Left ventricle myocardium inferior (tissue), 1 donor: ENCODE data around the gene CHRDL2. TPM values are rescaled to one million over a fixed set of nuclear protein-coding genes. Genes with fewer than 3 reads are reported as not detected.

ENCODE experiments used
- DNase-seq: peaks from one replicate; pipeline ENCODE4 v3.0.0-alpha.2; 2020
- H3K27ac ChIP-seq: fragments of 200-600 bp; replicated peaks from 2 replicates; pipeline ENCODE4 v1.8.0; 2021
- H3K27me3 ChIP-seq: fragments of 200-600 bp; 2 replicates; pipeline ENCODE4 v1.8.0; 2021; ENCODE audit warnings: low read depth
- H3K36me3 ChIP-seq: fragments of 200-600 bp; 2 replicates; pipeline ENCODE4 v1.8.0; 2021
- H3K4me1 ChIP-seq: fragments of 200-600 bp; 2 replicates; pipeline ENCODE4 v1.8.0; 2021
- H3K4me3 ChIP-seq: fragments of 200-600 bp; 2 replicates; pipeline ENCODE4 v1.8.0; 2021; ENCODE audit warnings: mild to moderate bottlenecking, moderate library complexity
- H3K9me3 ChIP-seq: fragments of 200-600 bp; replicated peaks from 2 replicates; pipeline ENCODE4 v1.8.0; 2021
- CTCF ChIP-seq: fragments of 200-600 bp; IDR thresholded peaks from 2 replicates; pipeline ENCODE4 v1.8.0; 2021; ENCODE audit warnings: antibody characterized with exemption, mild to moderate bottlenecking, borderline replicate concordance
- intact Hi-C: fragments of 100-400 bp; cut with micrococcal nuclease; formaldehyde crosslinking; loops from one replicate; pipeline ENCODE4 v1.11.0; 2022
- total RNA-seq: library from RNA; stranded (reverse); fragmentation: NEBNext Ultra II Directional; extraction: Animal tissue kit (Norgen Biotek cat#: 25700); gene quantifications from one replicate; pipeline ENCODE4 v1.2.1, GENCODE V29; 2021
- donor health status: DM: no; HTN: yes; CAD: no; lungs with severe emphysema.

The CHRDL2 gene
- total RNA-seq, 1 donor from 2014 or later = 6.5 TPM

- Histone ChIP-seq H3K9me3 (no peaks in the 10 kb centered on the region), H3K4me3 (peak within 1 kb of the TSS; percentile 87), H3K4me1 (peaks cover 40% of the 10 kb centered on the region), H3K36me3 (no peaks in the 10 kb centered on the region), H3K27ac (peak within 1 kb of the TSS; percentile 96), H3K27me3 (no peaks in the 10 kb centered on the region)
- no peak for TF ChIP-seq CTCF
- DNase-seq = peak; percentile 94
- intact Hi-C loops = no loop called here
Observed at GRCh38 chr11:74748211-74749126, 17.2 kb upstream of the CHRDL2 start, which contains the start of gene RNF169. TSS of gene RNF169 (plus strand) at chr11:74748849. CDS start at chr11:74748881, 32 bp downstream.

DNA sequence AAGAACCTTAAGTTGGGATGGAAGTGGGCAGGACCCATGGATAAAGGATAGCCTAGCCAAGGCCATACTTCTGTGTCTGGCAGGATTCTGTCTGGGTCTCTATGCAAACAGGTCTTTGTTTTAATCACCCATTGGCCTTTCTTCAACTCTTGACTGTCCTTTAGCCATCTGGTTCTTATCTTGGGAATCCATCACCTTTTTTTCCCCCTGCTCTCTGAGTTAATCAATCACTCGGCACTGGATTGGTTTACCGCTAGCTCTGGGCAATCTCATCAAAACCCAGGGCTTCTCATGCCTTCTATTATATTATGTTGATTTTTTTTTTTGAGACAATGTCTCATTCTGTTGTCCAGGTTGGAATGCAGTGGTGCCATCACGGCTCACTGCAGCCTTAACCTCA, 15.6 kb upstream of the CHRDL2 start:
- TF ChIP-seq CTCF = no peak
- intact Hi-C loops = no loop called here
- H3K4me3 ChIP-seq = no peak overlapping the region
- peaks cover 34% of the 10 kb centered on the region for H3K4me1 ChIP-seq
- H3K36me3 ChIP-seq = no peaks in the 10 kb centered on the region
- H3K27me3 ChIP-seq = no peaks in the 10 kb centered on the region
- H3K27ac ChIP-seq = no peak overlapping the region
- no peak for DNase-seq
- H3K9me3 ChIP-seq = no peaks in the 10 kb centered on the region

- Histone ChIP-seq H3K27me3 (no peaks in the 10 kb centered on the region), H3K36me3 (no peaks in the 10 kb centered on the region), H3K4me3 (no peak overlapping the region), H3K27ac (no peak overlapping the region), H3K4me1 (peaks cover 13% of the 10 kb centered on the region), H3K9me3 (no peaks in the 10 kb centered on the region)
- no peak for DNase-seq
- no peak for TF ChIP-seq CTCF
- intact Hi-C loops = no loop called here
Observed at GRCh38 chr11:74744277-74744676, 13.1 kb upstream of the CHRDL2 start.

DNA sequence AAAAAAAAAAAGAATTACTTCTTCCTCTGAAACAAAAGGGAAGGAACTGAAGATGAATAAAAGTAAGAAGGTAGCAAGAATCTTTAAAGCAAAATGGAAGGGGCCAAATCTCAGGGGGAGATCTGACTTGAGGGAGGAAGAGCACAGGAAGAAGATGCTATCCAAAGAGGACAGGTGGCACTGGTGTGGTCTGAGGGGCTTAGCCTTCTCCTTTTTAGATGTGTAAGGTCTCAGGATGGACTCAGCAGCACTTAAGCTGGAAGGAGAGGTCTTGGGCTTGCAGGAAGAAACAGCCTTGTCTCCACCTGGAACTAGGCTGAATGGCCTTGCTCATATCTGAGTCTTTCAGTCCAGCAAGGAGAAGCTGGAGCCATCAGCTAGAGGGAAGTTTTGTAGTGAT, 12.4 kb upstream of the CHRDL2 start:
- DNase-seq = no peak
- intact Hi-C loops = no loop called here
- TF ChIP-seq CTCF = no peak

GRCh38 chr11:74742070-74742469, 10.8 kb upstream of the CHRDL2 start:
- Histone ChIP-seq H3K9me3 (no peaks in the 10 kb centered on the region), H3K4me1 (no peaks in the 10 kb centered on the region), H3K27me3 (no peaks in the 10 kb centered on the region), H3K27ac (no peak overlapping the region), H3K36me3 (no peaks in the 10 kb centered on the region), H3K4me3 (no peak overlapping the region)
- no peak for DNase-seq
- TF ChIP-seq CTCF = no peak
- intact Hi-C loops = no loop called here

More for the DNA sequence above, 12.4 kb upstream of the CHRDL2 start:
- peaks cover 12% of the 10 kb centered on the region for H3K4me1 ChIP-seq
- H3K27me3 ChIP-seq = no peaks in the 10 kb centered on the region
- H3K36me3 ChIP-seq = no peaks in the 10 kb centered on the region
- H3K9me3 ChIP-seq = no peaks in the 10 kb centered on the region
- H3K27ac ChIP-seq = no peak overlapping the region
- no peak overlapping the region for H3K4me3 ChIP-seq
